ENCODE measurements around the gene DGKB. TPM values are rescaled to one million over a fixed set of nuclear protein-coding genes. Genes with fewer than 3 reads are reported as not detected.

DGKB gene
- total RNA-seq, 1 experiment from 2014 or later: 1.9 TPM

GRCh38 chr7:14321947-14322346 lies 580.6 kb downstream of the DGKB start (continued):
- no peak for TF ChIP-seq ZMAT4 (CRISPR knock-in tag; IDR thresholded peaks at IDR 0.05)
- no peak for TF ChIP-seq SP1 (CRISPR knock-in tag; conservative IDR thresholded peaks at IDR 0.05)

- Mint-ChIP-seq H3K4me1 (peaks cover 17% of the 10 kb centered on the region), H3K4me3 (no peak overlapping the region), H3K36me3 (peaks cover 12% of the 10 kb centered on the region; the same call in 1 of the 2 replicates), H3K27me3 (ENCODE audit: low read depth) (no peaks in the 10 kb centered on the region), H3K27ac (no peak overlapping the region), H3K9me3 (peaks cover 12% of the 10 kb centered on the region; the same call in 1 of the 2 replicates)
- DNase-seq (ENCODE audit: low spot score): no peak
- CTCF ChIA-PET: no interaction called here
- no peak for ATAC-seq
- TF ChIP-seq CDX4 (CRISPR knock-in tag; IDR thresholded peaks at IDR 0.05; ENCODE audit: borderline replicate concordance): no peak
- TF ChIP-seq GABPB1 (CRISPR knock-in tag; IDR thresholded peaks at IDR 0.05): no peak
- TF ChIP-seq TCF7 (CRISPR knock-in tag; IDR thresholded peaks at IDR 0.05; ENCODE audit: low read depth): no peak
- TF ChIP-seq NFE2L1 (CRISPR knock-in tag; IDR thresholded peaks at IDR 0.05): no peak
- no peak for TF ChIP-seq ZNF396 (CRISPR knock-in tag; IDR thresholded peaks at IDR 0.05; ENCODE audit: borderline replicate concordance)
- no peak for TF ChIP-seq STAT6 (CRISPR knock-in tag; conservative IDR thresholded peaks at IDR 0.05; ENCODE audit: low read depth)
- TF ChIP-seq MYBL2 (CRISPR knock-in tag; IDR thresholded peaks at IDR 0.05): no peak
- TF ChIP-seq ZNF281 (CRISPR knock-in tag; IDR thresholded peaks at IDR 0.05): no peak
- no peak for TF ChIP-seq RELA (CRISPR knock-in tag; IDR thresholded peaks at IDR 0.05; ENCODE audit: borderline replicate concordance)
- POLR2A ChIA-PET: no interaction called here
These were observed 593.1 kb downstream of the DGKB start for GRCh38 chr7:14309432-14309831.

- ATAC-seq (0 out of 2 replicates have a peak, but pooled peaks have one; percentile 34), DNase-seq (ENCODE audit: low spot score) (no peak)
- Mint-ChIP-seq H3K4me3 (no peak overlapping the region), H3K27ac (peak overlapping the region; percentile 2; the same call in 1 of the 2 replicates), H3K36me3 (no peaks in the 10 kb centered on the region), H3K27me3 (ENCODE audit: low read depth) (no peaks in the 10 kb centered on the region), H3K9me3 (peaks cover 7% of the 10 kb centered on the region; the same call in 1 of the 2 replicates), H3K4me1 (peaks cover 7% of the 10 kb centered on the region)
- ChIA-PET POLR2A (no interaction called here), CTCF (interaction anchor here (1.4 kb wide), 1 partner anchor 316 kb away, joined by 4 read pairs; the partner anchor contains the start of gene ETV1)
- TF ChIP-seq USF2 (CRISPR knock-in tag; IDR thresholded peaks at IDR 0.05): no peak
These were observed 597.2 kb downstream of the DGKB start for GRCh38 chr7:14305233-14305866.

GRCh38 chr7:14303536-14303935 lies 599.0 kb downstream of the DGKB start:
- Mint-ChIP-seq H3K27me3 (ENCODE audit: low read depth) (no peaks in the 10 kb centered on the region), H3K9me3 (no peaks in the 10 kb centered on the region), H3K4me3 (no peak overlapping the region), H3K27ac (no peak overlapping the region), H3K36me3 (no peaks in the 10 kb centered on the region), H3K4me1 (peaks cover 7% of the 10 kb centered on the region)
- POLR2A ChIA-PET: no interaction called here
- DNase-seq (ENCODE audit: low spot score) (no peak), ATAC-seq (peak; percentile 67)
- CTCF ChIA-PET: no interaction called here
- TF ChIP-seq CREB1 (CRISPR knock-in tag; IDR thresholded peaks at IDR 0.05) (no peak), USF2 (CRISPR knock-in tag; IDR thresholded peaks at IDR 0.05) (no peak)
